HG02588 (cell line): ENCODE measurements around the gene LY6G5B.
A peak's percentile ranks its signal among the peaks of the same experiment; 100 is the strongest.
"Not testable (repeated sequence)": the region's sequence is repeated elsewhere in the genome, so short reads cannot be mapped to it uniquely, and the experiment has no call there.

Source experiments
- ATAC-seq: cut with Tn5 transposase; IDR thresholded peaks from one replicate; pipeline ENCODE4 v1.9.1; 2021; ENCODE audit warnings: mild to moderate bottlenecking, moderate library complexity; ENCODE audit not compliant: unreplicated experiment

Gene LY6G5B

DNA sequence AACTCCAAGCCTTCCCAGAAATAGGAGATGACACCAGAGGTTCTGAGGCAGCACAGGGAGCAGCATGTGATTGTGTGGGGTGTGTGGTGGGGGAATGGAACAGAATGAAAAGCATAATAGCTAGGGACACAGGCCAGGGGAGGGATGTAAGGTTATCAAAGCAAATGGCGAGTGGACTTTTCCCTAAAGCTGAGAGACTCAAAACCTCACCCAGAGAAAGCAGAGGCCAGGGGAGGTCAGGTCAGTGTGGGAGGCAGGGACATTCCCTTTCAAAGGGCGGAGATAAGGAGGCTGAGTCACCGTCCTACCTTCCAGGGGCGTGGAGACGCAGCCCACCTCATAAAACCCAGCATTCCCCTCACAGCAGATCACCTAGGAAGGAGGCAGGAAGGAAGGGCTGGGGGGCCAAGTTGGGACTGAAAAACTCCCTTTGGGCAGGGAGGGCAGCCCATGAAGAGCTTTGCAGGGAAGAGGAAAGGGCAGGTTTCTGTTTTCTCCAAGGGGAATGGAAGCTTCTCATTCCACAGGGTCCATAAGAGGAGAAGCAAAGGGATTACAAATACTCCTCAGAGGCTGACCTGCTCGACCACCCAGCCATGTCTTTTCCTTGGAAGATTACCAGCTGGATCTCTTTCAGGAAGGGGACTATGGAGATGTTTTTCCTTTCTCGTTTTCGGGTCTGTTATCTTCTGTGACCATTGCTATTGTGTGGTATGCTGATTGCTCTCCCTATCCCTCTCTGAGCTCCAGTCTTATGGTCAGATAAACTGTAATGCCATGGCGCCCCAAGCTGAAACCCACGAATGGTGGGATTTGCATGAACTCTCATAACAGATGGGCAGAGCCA lies 20.7 kb downstream of the LY6G5B start:
- ATAC-seq = no peak

DNA sequence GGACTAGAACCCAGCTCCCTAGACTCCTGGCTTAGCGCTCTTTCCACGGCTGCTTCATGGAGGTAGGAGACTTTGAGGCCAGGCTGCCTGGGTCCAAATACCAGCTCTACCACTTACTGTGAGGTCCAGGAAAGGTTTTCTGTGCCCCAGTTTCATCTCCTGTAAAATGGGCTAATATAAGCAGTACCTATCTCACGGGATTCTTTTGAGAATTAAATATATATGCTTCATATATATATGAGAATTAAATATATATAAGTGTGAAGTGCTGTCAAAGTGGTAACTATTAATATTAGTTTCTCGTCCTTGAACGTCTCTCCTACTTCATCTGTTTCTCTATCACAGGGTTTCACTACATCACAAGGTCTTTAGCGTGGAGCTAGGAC lies 21.3 kb downstream of the LY6G5B start:
- ATAC-seq = no peak

DNA sequence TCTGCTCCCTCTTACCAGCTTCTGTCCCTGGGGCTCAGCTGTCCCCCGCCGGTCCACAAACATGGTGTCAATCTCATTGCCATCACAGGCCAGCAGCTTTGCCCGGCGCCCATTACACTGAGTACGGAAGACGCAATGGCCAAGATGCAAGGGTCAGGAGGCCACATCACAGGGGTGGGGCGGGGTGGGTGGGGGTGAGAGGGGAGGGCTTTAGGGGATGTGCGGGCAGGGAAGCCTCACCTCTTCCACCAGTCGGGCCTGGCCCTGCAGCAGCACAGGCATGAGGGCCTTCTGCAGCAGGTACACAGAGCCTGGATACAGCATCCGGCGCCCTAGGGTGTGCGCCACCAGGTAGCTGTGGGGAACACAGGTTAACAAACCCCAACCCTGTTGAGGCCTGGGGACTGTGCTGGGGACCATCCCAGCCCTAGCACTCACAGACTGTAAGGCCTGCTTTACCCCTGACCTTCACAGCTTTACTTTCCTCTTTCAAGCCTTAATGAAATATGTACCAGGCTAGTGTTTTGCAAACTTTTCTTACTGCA lies 21.9 kb downstream of the LY6G5B start:
- no peak for ATAC-seq

DNA sequence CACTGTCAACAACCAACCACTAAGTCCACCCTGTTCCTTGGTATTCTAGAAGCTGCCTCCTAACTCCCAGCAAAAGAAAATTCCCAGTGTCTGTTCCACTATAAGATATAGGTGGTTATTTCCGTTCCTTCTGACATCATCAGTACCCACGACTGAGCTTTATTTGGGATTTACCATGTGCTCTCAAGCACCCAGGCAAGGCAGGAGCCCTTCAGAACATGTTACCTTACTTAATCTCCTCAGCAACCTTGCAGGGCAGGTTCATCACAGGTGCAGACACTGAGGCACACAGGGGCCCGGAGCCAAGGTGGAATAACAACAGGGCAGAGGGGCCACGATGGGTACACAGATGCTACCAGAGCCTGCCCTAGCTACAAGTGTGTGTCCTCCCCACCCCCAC lies 22.6 kb downstream of the LY6G5B start:
- no peak for ATAC-seq

DNA sequence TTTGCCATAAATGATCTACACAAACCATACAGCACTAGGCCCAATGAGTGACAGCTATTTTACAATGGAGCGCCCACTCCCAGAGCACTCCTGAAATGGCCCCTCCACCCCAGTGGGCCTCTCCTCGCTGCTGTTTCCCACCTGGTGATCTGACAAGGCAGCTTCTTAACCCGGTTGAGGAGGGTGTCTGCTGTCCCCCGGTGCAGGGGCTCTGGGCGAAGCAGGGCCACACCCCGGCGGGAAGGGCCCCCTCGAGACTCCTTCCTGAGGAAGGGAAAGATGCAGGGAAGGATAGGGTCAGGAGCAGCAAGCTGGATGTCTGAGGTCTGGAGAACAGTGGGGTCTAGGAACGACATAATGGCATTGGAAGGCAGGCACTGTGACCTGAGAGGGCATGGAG lies 23.1 kb downstream of the LY6G5B start:
- no peak for ATAC-seq

DNA sequence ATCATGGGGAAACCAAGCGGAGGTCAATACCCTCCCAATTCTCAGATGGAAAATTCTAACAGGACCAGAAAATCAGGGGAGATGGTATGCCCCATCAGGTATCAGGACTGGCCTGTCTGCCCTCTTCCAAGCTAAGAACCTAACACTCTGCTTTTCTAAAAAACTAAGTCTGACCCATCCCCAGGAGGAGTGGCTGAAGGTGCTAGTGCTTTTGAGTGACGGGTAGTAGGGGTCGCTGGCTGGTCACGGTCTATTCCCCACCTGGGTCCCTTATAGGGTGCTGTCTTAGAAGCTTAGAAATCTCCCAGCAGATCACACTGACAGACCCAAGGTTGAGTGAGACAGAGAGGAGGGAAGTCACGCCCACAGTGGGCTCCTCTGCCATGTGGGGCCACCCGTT lies 23.8 kb downstream of the LY6G5B start:
- no peak for ATAC-seq

DNA sequence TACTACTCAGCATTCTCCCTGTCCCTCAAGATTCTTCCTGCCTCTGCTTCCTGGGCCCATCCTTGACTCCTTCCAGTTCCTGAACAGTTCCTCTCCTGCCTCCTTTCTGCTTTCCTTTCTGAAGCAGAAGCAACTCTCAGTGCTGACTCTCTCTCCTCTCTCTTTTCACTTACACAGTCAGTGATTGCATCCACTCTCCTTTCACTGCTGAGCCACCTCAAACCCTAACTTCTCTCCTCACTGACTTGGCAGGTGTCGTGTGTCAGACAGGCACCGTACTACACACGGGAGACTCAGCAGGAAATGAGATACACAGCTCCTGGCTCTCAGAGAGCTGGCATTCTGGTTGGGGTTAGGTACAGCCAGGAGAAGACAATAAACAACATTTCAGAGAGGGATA lies 27.8 kb downstream of the LY6G5B start:
- ATAC-seq = no peak

DNA sequence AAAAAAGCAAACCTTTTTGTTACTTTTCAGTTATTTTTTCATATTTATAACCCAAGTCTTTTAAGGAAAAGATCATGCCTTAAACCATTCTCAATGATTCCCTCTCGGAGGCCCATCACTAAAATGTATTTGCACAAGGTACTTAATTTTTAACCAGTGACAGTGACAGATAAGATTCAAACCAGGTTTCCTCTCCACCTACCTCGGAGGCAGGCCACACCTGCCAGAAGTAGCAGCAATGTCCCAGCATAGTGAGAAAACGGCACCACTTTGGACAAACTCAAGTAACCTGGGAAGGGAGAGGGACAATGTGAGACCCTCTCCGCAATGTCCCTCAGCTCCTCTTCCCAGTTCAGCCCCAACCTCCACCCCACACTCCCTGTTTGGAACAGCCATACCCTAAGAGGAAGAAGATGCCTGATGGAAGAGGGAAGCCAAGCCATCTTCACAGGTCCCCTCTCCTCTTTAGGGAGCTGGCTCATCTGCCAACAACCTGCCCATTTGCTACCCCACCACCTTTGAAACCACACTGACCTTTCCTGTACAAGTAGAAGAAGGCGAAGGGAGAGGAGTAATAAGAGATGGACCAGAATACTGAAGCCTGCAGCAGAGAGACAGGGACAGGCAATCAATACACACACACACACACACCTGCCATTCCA lies 31.1 kb downstream of the LY6G5B start:
- ATAC-seq = no peak

DNA sequence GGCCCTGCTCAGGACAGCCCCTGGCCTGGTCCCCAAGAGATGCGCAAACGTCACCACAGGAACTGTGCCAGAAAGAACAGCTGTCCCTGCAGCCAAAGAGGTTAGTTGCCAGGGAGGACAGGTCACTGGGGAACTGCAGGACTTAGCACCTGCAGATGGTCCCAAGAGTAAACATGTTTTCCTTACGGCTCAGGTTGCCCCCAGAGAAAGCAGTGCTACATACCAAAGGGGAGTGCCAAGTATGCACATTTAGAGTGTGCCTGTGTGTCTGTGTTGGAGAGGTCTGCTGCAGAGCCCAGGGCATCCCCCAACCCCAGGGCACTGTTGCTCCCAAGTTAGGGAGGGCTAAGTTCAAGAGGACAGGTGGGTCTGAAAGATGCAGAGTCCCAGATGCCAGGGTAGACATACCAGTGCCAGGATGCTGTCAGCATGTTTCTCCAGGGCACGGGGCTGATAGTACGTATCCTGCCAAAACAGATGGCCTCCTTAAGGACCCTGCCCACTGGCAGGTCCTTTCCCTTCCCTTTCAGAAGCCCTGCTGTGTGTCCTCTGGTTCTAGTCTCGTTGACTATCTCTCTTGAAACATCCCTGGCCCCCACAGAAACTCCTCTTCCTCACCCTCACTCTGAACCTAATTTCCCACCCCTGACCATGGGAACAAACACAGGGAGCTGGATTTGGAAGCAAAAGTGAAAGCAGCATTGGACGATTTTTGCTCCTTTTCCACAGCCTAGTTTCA lies 32.1 kb downstream of the LY6G5B start:
- ATAC-seq = no peak

DNA sequence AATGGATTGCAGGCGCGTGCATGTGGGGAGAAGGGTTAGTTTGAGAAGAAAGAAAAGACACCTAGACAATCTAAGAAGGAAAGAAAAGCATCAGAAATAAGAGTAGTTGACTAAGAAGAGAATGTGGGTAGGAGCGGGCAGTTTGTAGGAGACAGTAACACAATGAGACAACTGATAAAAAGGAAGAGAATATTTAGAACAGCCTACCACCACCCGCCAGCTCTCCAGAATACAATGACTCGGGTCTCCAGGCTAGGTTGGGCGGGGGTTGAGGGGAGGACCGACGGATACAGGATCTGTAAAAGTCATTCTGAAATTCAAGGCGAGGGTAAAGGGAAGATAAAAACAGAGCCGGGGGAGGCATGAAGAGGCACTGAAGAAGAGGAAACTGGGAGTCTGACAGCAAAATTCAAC lies 32.6 kb downstream of the LY6G5B start:
- no peak for ATAC-seq

DNA sequence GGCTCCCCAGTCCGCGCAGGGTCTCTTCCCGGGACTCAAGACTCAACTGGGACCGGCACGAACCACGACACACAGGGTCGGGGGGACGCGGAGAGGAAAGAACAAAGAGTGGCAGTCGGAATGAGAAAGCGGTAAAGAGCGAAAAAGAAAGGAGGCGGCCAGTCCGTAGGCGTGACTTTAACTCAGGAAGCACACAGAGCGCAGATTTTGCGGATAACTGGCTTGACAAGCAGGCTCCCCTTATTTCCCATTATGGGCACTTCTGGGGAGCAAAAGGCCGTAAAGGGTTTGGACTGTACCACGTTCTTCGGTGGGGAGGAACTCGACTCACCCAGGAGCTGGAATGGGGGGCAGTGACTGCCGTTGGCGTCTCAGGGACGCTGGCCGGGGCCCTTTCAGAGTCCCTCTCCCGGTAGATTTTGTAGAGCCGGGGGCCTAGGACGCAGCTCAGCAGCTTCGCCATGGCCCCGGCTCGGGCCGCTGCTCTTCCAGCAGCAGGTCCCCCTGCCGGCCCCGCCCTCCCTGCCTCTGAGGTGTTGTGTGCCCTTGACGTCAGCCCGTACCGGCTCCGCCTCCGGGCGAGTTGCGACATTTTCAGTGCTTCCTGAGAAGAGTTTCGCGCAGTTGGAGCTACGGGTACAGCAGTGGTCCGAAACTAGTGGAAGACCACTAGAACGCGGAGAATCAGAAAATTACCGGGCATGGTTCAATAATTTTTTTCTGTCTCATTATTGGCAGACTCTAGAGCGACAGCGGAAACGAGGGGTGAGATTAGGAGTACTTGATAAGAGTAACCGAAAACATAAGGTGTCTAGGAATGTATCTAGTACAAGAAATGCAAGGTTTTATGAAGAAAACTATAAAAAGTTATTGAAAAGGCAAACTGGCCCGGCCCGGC lies 33.3 kb downstream of the LY6G5B start, which contains the start of gene ABHD16A:
Gene ABHD16A, minus strand, starts transcription at position 506 of the 898 bp plus-strand sequence. Its CDS starts 43 bp downstream, at position 463.
- ATAC-seq = peak; percentile 89

DNA sequence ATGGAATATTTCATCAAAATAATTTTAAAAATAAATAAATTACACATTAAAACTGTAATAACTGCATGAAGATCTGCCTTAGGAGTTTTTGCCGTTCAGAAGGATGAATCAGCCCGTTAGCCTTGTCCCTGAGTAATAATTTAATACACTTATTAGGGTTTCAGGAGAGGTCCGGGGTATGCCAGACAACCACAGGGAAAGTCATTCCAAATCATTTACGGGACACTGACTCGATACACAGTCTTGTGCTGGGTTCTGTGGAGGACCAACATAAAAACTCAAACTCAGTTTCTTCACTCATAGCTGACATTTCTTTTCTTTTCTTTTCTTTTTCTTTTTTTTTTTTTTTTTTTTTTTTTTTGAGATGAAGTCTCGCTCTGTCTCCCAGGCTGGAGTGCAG lies 36.2 kb downstream of the LY6G5B start:
- no peak for ATAC-seq

DNA sequence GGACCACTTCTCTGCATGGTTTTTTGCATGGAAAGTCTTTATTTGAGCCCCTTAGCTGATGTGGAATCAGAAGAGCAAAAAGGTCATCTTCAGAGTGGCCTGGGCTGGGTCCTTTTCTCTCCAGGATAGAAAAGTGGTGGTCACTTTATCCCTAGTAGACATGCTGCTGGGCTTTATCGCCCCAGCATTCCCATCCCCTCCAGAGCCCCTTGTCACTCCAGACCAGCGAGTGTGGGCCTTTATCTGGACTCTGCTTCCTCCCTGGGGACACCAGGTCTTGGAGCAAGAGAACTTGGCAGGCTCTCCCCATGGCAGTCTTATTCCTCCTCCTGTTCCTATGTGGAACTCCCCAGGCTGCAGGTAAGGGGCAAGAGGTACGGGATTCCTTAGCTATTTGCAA lies 36.8 kb downstream of the LY6G5B start, which contains the start of gene LY6G6F:
Gene LY6G6F, plus strand, starts transcription at position 268 of the 400 bp plus-strand sequence. Its CDS starts 41 bp downstream, at position 309.
- no peak for ATAC-seq

DNA sequence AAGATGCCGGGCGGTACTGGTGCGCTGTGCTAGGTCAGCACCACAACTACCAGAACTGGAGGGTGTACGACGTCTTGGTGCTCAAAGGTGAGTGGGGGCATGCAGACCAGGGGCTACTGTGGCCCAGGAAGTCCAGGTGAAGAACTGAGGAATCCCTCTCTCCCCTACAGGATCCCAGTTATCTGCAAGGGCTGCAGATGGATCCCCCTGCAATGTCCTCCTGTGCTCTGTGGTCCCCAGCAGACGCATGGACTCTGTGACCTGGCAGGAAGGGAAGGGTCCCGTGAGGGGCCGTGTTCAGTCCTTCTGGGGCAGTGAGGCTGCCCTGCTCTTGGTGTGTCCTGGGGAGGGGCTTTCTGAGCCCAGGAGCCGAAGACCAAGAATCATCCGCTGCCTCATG lies 37.9 kb downstream of the LY6G5B start:
- no peak for ATAC-seq

DNA sequence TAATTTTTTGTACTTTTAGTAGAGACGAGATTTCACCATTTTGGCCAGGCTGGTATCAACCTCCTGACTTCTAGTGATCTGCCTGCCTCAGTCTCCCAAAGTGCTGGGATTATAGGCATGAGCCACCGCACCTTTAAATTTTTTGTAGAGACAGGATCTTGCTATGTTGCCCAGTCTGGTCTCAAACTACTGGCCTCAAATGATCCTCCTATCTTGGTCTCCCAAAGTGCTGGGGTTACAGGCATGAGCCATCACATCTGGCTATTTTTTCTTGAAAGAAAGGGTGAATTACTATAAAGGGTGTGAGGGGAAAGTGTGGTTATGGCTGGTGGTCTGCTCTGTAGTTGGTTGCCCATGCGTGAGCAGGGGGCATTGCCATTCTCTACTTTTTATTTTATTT lies 38.4 kb downstream of the LY6G5B start:
- no peak for ATAC-seq

DNA sequence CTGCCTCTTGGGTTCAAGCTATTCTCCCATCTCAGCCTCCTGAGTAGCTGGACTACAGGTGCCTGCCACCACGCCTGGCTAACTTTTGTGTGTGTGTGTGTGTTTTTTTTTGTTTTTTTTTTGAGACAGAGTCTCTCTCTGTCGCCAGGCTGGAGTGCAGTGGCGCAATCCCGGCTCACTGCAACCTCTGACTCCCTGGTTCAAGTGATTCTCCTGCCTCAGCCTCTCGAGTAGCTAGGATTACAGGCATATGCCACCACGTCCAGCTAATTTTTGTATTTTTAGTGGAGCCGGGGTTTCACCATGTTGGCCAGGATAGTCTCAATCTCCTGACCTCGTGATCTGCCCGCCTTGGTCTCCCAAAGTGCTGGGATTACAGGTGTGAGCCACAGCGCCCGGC lies 39.4 kb downstream of the LY6G5B start:
- ATAC-seq = not testable (repeated sequence)

DNA sequence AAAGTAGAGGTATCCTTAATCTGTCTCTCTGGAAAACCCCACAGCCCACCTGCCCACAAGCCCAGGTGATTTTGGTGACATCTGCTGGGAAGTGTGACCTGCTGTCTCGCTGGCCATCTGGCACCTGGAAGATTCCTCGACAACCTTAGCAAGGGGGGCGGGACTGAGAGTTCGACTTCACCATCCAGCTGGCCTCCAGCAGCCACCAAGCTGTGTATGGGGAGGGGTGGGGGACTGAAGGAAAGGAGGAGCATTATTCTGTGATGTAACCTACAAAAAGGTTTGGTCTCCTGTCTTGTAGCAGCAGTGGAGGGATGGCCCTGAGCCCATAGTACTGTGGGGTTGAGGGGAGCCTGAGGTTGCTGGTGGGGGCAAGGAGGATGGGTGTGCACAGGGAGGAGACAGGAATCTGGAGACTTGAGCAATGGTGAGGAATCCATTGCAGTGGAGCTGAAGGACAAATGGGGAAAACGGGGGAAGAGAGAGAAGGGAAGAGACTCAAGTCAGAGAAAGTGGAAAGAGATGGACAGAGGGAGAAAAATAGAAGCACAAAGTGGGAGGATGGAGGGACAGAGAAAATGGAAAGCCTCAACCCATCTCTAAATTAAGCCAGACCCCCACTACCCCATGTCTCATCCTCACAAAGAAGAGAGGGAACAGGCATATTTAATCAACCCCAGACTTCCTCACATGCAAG lies 40.9 kb downstream of the LY6G5B start:
- no peak for ATAC-seq

DNA sequence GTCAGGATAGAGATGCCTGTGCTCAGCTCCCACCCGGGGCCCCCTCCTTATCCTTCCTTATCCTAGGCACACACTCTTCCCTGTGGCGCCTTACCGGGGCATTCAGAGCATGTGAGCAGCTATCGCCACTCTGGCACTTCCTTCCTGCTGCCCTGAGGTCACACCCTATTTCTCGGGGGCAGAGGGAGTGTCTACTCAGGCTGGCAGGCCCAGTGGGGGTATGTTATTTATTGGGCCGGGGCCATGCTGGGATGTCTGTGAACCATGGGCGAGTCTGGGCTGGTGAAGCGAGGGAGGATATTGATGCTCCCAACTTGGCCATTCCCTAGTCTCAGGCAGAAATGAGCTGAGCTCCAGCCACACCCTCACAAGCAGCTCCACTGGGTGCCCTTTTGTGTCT lies 41.5 kb downstream of the LY6G5B start:
- no peak for ATAC-seq

DNA sequence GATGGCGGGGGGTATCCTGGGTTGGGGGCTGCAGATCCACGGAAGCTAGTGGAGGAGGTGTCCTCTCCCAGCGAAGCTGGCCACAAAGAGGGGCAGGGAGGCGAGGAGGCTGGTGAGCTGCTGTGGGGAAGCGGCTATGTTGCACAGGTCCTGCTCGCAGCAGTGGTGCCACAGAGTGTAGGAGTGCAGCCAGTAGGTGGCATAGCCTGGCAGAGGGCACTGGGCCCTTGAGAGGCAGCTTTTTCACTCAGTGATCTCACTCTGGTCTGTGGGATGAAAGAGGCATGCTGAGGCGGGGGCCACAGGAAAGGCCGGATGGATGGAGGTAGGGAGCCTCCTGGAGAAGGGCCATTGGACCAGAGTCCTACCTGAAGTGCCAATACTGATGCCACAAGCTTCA lies 42.5 kb downstream of the LY6G5B start:
- no peak for ATAC-seq

DNA sequence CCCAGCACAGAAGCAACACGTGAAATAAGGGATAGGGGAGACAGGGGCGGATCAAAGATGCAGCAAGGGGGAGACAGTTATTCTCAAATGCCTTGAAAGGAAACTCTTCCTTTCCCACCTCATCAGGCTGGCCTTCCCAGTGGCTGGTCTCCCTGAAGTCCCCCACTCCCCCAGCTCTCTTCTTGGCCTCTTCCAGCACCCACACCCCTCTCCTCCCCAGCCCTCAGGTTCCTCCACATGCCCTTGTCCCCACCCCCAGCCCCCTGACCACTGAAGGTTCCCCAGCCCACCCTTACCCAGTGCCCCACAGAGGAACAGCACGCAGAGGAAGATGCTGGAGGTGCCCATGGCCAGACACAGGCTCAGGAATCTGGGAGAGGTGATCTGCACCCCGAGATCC lies 43.7 kb downstream of the LY6G5B start:
- ATAC-seq = no peak
